ENCODE data around the gene PIGS. TPM values are rescaled to one million over a fixed set of nuclear protein-coding genes. Genes with fewer than 3 reads are reported as not detected.
"Not testable (repeated sequence)": the region's sequence is repeated elsewhere in the genome, so short reads cannot be mapped to it uniquely, and the experiment has no call there.

PIGS gene
- polyA plus RNA-seq, 1 experiment: 51.8 TPM

GRCh38 chr17:28580959-28581358 is 9.6 kb upstream of the PIGS start:
- H3K27me3 ChIP-seq (ENCODE audit: control insufficient read depth, insufficient read depth, low read length): no peaks in the 10 kb centered on the region
- H3K4me3 ChIP-seq (ENCODE audit: low read depth, low read length): no peak overlapping the region
- H3K9me3 ChIP-seq (ENCODE audit: control insufficient read depth, insufficient read depth, low read length): no peaks in the 10 kb centered on the region; the same call in 1 of the 2 replicates
- no peak for TF ChIP-seq CTCF (IDR thresholded peaks at IDR 0.05; ENCODE audit: low read depth, low read length)
- H3K27ac ChIP-seq (ENCODE audit: low read depth, low read length): no peak overlapping the region
- CTCF ChIA-PET: no interaction called here
- POLR2A ChIA-PET: no interaction called here
- no peak for DNase-seq (ENCODE audit: low read depth, low spot score)

GRCh38 chr17:28579526-28579925 is 8.2 kb upstream of the PIGS start:
- Histone ChIP-seq H3K9me3 (ENCODE audit: control insufficient read depth, insufficient read depth, low read length) (no peaks in the 10 kb centered on the region; the same call in 1 of the 2 replicates), H3K4me3 (ENCODE audit: low read depth, low read length) (no peak overlapping the region), H3K27me3 (ENCODE audit: control insufficient read depth, insufficient read depth, low read length) (no peaks in the 10 kb centered on the region), H3K27ac (ENCODE audit: low read depth, low read length) (no peak overlapping the region)
- POLR2A ChIA-PET: no interaction called here
- DNase-seq (ENCODE audit: low read depth, low spot score): no peak
- CTCF ChIA-PET: no interaction called here
- no peak for TF ChIP-seq CTCF (IDR thresholded peaks at IDR 0.05; ENCODE audit: low read depth, low read length)

GRCh38 chr17:28578246-28579195 is 7.2 kb upstream of the PIGS start:
- H3K27me3 ChIP-seq (ENCODE audit: control insufficient read depth, insufficient read depth, low read length): no peaks in the 10 kb centered on the region
- H3K9me3 ChIP-seq (ENCODE audit: control insufficient read depth, insufficient read depth, low read length): no peaks in the 10 kb centered on the region; the same call in 1 of the 2 replicates
- DNase-seq (ENCODE audit: low read depth, low spot score): no peak
- H3K27ac ChIP-seq (ENCODE audit: low read depth, low read length): no peak overlapping the region
- no peak overlapping the region for H3K4me3 ChIP-seq (ENCODE audit: low read depth, low read length)
- ChIA-PET CTCF (no interaction called here), POLR2A (no interaction called here)
- no peak for TF ChIP-seq CTCF (IDR thresholded peaks at IDR 0.05; ENCODE audit: low read depth, low read length)

- Histone ChIP-seq H3K27me3 (ENCODE audit: control insufficient read depth, insufficient read depth, low read length) (no peaks in the 10 kb centered on the region), H3K4me3 (ENCODE audit: low read depth, low read length) (no peak overlapping the region), H3K9me3 (ENCODE audit: control insufficient read depth, insufficient read depth, low read length) (no peaks in the 10 kb centered on the region; the same call in 1 of the 2 replicates), H3K27ac (ENCODE audit: low read depth, low read length) (no peak overlapping the region)
- ChIA-PET POLR2A (no interaction called here), CTCF (no interaction called here)
- no peak for DNase-seq (ENCODE audit: low read depth, low spot score)
- TF ChIP-seq CTCF (IDR thresholded peaks at IDR 0.05; ENCODE audit: low read depth, low read length): no peak
Observed at GRCh38 chr17:28577466-28577824, 6.1 kb upstream of the PIGS start.

GRCh38 chr17:28576758-28577465 is 5.6 kb upstream of the PIGS start, which contains the start of gene ALDOC:
Gene ALDOC (minus strand): TSS chr17:28576895. CDS start chr17:28575532, 1,363 bp downstream.
- Histone ChIP-seq H3K27ac (ENCODE audit: low read depth, low read length) (no peak within 1 kb of the TSS), H3K27me3 (ENCODE audit: control insufficient read depth, insufficient read depth, low read length) (no peaks in the 10 kb centered on the region), H3K4me3 (ENCODE audit: low read depth, low read length) (peak within 1 kb of the TSS; percentile 47), H3K9me3 (ENCODE audit: control insufficient read depth, insufficient read depth, low read length) (no peaks in the 10 kb centered on the region; the same call in 1 of the 2 replicates)
- POLR2A ChIA-PET: no interaction called here
- CTCF ChIA-PET: interaction anchor here (1.0 kb wide), 1 partner anchor 17 kb away, joined by 3 read pairs; no protein-coding TSS in a partner anchor
- no peak for TF ChIP-seq CTCF (IDR thresholded peaks at IDR 0.05; ENCODE audit: low read depth, low read length)
- DNase-seq (ENCODE audit: low read depth, low spot score): peak; percentile 71

GRCh38 chr17:28576016-28576415 is 4.7 kb upstream of the PIGS start:
- H3K27ac ChIP-seq (ENCODE audit: low read depth, low read length); H3K27me3 ChIP-seq (ENCODE audit: control insufficient read depth, insufficient read depth, low read length); CTCF ChIA-PET; H3K9me3 ChIP-seq (ENCODE audit: control insufficient read depth, insufficient read depth, low read length); DNase-seq (ENCODE audit: low read depth, low spot score); H3K4me3 ChIP-seq (ENCODE audit: low read depth, low read length); POLR2A ChIA-PET: not testable (repeated sequence)

Data from AG04450 (cell line).